SU-DHL-6 (cell line): Measurements from ENCODE around the gene LSP1.

Experiments
- CTCF ChIP-seq: fragments of 200-600 bp; sonication (generic); IDR thresholded peaks from one replicate; pipeline ENCODE4 v1.5.1; 2017; ENCODE audit warnings: antibody characterized with exemption, mild to moderate bottlenecking, low read length, moderate library complexity; ENCODE audit not compliant: insufficient read depth, poor library complexity, severe bottlenecking
- EZH2phosphoT487 ChIP-seq: fragments of 200-600 bp; sonication (generic), shearing (Covaris generic); conservative IDR thresholded peaks from 2 replicates; pipeline ENCODE4 v1.6.1; 2018; ENCODE audit warnings: mild to moderate bottlenecking, antibody characterized with exemption, low read length, moderate library complexity, mixed read lengths

GRCh38 chr11:1890856-1891830 is 38.3 kb downstream of the LSP1 start:
- TF ChIP-seq CTCF (no peak), EZH2phosphoT487 (no peak)
